ENCODE measurements around the gene MKRN2. TPM values are rescaled to one million over a fixed set of nuclear protein-coding genes. Genes with fewer than 3 reads are reported as not detected.

The MKRN2 gene
- polyA plus RNA-seq, 3 donors: 18.2 to 30.9 (median 29.6) TPM

DNA sequence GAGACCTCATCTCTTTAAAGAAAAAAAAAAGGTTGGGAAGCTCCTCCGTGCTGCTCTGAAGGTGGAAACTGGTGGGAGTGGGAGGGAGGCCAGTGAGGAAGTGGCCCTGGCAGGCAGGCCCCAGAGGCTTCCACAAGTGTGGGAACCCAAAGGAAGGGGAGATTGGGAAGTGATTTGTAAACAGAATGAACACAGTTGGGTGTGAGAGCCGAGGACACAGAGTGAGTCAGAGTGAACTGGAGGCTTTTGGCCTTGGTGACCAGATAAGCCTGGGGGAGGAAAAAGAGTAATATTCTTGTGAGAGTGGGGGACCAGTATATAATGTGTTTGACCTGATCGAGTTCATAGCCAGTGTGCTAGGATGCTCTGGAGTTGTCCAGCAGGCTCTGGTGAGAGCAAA is 23.0 kb downstream of the MKRN2 start:
- peaks cover 79 to 92% of the 10 kb centered on the region in 2 donors for H3K36me3 Mint-ChIP-seq
- intact Hi-C loops (cut with micrococcal nuclease): no loop called here

DNA sequence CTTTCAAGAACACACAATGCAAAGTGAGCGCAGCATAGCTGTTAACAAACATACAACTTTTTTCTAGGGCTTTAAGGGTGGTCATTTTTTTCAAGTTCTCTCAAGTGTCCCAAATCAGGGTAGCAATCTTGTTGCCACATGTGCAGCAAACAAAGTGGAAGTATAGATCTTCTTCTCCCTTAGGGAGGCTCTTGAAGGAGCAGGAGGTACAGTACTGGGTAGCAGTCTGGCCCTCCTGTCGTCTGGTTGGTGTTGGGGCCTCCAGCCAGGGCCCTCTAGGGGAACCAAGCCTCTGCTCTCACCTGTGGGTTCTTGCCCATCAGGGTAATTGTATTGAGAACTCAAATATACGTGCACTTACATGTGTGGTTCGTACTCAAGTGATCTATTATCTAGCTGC is 25.8 kb downstream of the MKRN2 start:
- Mint-ChIP-seq H3K27me3 (ENCODE audit: low read depth in 3 of 3) (no peaks in the 10 kb centered on the region), H3K4me3 (no peak overlapping the region), H3K27ac (peak overlapping the region in 1 of 7 donors; percentile 5), H3K36me3 (peaks cover 81 to 92% of the 10 kb centered on the region in 2 donors), H3K9me3 (no peaks in the 10 kb centered on the region), H3K4me1 (peaks cover 8% of the 10 kb centered on the region)
- 100% methylated on average over 2 of the region's 4 CpGs for WGBS (ENCODE audit: insufficient coverage)
- Histone ChIP-seq H3K9ac (ENCODE audit: insufficient read depth, low read length, poor library complexity, severe bottlenecking) (no peak overlapping the region), H3K27me3 (ENCODE audit: control insufficient read depth in 2 of 2, insufficient read depth in 2 of 2, low read length in 2 of 2) (no peaks in the 10 kb centered on the region), H3K36me3 (replicated peaks in 1 of 2; ENCODE audit: control insufficient read depth in 1 of 2, insufficient read depth in 2 of 2, low read length in 2 of 2) (peaks cover 83 to 94% of the 10 kb centered on the region in 2 donors), H3K9me3 (replicated peaks in 1 of 2; ENCODE audit: control insufficient read depth in 1 of 2, insufficient read depth in 1 of 2, low read length in 2 of 2) (no peaks in the 10 kb centered on the region), H3K4me3 (replicated peaks in 1 of 3; ENCODE audit: low read depth in 2 of 3, low read length in 3 of 3) (no peak overlapping the region), H3K4me2 (replicated peaks; ENCODE audit: extremely low read depth, low read length, poor library complexity, severe bottlenecking) (no peak overlapping the region), H3K79me2 (ENCODE audit: insufficient read depth, low read length) (peaks cover 5% of the 10 kb centered on the region), H3K4me1 (ENCODE audit: control insufficient read depth in 1 of 2, insufficient read depth in 2 of 2, low read length in 2 of 2) (no peaks in the 10 kb centered on the region), H2AFZ (ENCODE audit: insufficient read depth, low read depth, low read length, poor library complexity, severe bottlenecking) (no peak overlapping the region), H4K20me1 (ENCODE audit: insufficient read depth, low read length) (peaks cover 65% of the 10 kb centered on the region), H3K27ac (ENCODE audit: low read depth in 1 of 2, low read length in 2 of 2) (peak overlapping the region in 1 of 2 donors; percentile 27)
- no peak for DNase-seq
- intact Hi-C loops (cut with micrococcal nuclease): no loop called here
- TF ChIP-seq, protein P1, sequence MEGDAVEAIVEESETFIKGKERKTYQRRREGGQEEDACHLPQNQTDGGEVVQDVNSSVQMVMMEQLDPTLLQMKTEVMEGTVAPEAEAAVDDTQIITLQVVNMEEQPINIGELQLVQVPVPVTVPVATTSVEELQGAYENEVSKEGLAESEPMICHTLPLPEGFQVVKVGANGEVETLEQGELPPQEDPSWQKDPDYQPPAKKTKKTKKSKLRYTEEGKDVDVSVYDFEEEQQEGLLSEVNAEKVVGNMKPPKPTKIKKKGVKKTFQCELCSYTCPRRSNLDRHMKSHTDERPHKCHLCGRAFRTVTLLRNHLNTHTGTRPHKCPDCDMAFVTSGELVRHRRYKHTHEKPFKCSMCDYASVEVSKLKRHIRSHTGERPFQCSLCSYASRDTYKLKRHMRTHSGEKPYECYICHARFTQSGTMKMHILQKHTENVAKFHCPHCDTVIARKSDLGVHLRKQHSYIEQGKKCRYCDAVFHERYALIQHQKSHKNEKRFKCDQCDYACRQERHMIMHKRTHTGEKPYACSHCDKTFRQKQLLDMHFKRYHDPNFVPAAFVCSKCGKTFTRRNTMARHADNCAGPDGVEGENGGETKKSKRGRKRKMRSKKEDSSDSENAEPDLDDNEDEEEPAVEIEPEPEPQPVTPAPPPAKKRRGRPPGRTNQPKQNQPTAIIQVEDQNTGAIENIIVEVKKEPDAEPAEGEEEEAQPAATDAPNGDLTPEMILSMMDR (IDR thresholded peaks at IDR 0.05): no peak

More for the DNA sequence above, 23.0 kb downstream of the MKRN2 start:
- 39% methylated on average over 3 of the region's 3 CpGs for whole genome bisulfite sequencing (ENCODE audit: insufficient coverage)
- Histone ChIP-seq H3K27ac (ENCODE audit: low read depth in 1 of 2, low read length in 2 of 2) (peak overlapping the region; percentile 12 to 58), H3K4me2 (replicated peaks; ENCODE audit: extremely low read depth, low read length, poor library complexity, severe bottlenecking) (no peak overlapping the region), H4K20me1 (ENCODE audit: insufficient read depth, low read length) (peaks cover 37% of the 10 kb centered on the region), H3K9ac (ENCODE audit: insufficient read depth, low read length, poor library complexity, severe bottlenecking) (peak overlapping the region; percentile 8), H3K4me3 (replicated peaks in 1 of 3; ENCODE audit: low read depth in 2 of 3, low read length in 3 of 3) (no peak overlapping the region), H3K4me1 (ENCODE audit: control insufficient read depth in 1 of 2, insufficient read depth in 2 of 2, low read length in 2 of 2) (no peaks in the 10 kb centered on the region), H3K27me3 (ENCODE audit: control insufficient read depth in 2 of 2, insufficient read depth in 2 of 2, low read length in 2 of 2) (no peaks in the 10 kb centered on the region), H2AFZ (ENCODE audit: insufficient read depth, low read depth, low read length, poor library complexity, severe bottlenecking) (no peak overlapping the region), H3K36me3 (replicated peaks in 1 of 2; ENCODE audit: control insufficient read depth in 1 of 2, insufficient read depth in 2 of 2, low read length in 2 of 2) (peaks cover 82 to 94% of the 10 kb centered on the region in 2 donors), H3K9me3 (replicated peaks in 1 of 2; ENCODE audit: control insufficient read depth in 1 of 2, insufficient read depth in 1 of 2, low read length in 2 of 2) (no peaks in the 10 kb centered on the region), H3K79me2 (ENCODE audit: insufficient read depth, low read length) (no peaks in the 10 kb centered on the region)
- peaks cover 8% of the 10 kb centered on the region for H3K4me1 Mint-ChIP-seq
- no peak for DNase-seq
- H3K27me3 Mint-ChIP-seq (ENCODE audit: low read depth in 3 of 3): no peaks in the 10 kb centered on the region
- H3K9me3 Mint-ChIP-seq: peaks cover 0 to 1% (median 0%) of the 10 kb centered on the region in 7 donors
- H3K4me3 Mint-ChIP-seq: no peak overlapping the region
- TF ChIP-seq, protein P1 (IDR thresholded peaks at IDR 0.05): no peak
- peak overlapping the region in 6 of 7 donors; percentile 42 to 91 (median 78) for H3K27ac Mint-ChIP-seq
